ENCODE results near the gene CSF2. TPM values are rescaled to one million over a fixed set of nuclear protein-coding genes. Genes with fewer than 3 reads are reported as not detected.

Gene CSF2
- total and polyA plus RNA-seq, 2 donors (not counting 1 experiment from before 2014, with no cell fraction given) = not detected

DNA sequence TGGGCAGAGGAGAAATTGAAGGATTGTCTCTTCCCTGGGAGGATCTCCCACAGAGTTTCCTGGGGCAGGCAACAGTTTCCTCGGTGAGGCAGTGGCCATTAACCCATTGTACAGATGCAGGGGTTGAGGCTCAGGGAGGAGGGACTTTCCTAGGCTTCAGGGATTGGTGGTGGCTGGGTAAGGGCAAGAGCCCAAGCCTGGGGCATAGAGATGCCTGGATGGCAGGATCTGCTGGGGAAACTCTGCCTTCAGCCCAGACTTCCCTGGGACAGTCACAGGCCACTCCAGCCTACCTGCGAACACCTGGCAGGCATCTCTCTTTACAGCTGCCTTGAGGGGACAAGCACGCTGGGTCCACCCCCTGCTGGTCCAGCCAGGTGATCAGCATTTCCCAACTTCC lies 3.6 kb upstream of the CSF2 start:
- TF ChIP-seq, protein P1, sequence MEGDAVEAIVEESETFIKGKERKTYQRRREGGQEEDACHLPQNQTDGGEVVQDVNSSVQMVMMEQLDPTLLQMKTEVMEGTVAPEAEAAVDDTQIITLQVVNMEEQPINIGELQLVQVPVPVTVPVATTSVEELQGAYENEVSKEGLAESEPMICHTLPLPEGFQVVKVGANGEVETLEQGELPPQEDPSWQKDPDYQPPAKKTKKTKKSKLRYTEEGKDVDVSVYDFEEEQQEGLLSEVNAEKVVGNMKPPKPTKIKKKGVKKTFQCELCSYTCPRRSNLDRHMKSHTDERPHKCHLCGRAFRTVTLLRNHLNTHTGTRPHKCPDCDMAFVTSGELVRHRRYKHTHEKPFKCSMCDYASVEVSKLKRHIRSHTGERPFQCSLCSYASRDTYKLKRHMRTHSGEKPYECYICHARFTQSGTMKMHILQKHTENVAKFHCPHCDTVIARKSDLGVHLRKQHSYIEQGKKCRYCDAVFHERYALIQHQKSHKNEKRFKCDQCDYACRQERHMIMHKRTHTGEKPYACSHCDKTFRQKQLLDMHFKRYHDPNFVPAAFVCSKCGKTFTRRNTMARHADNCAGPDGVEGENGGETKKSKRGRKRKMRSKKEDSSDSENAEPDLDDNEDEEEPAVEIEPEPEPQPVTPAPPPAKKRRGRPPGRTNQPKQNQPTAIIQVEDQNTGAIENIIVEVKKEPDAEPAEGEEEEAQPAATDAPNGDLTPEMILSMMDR (IDR thresholded peaks at IDR 0.05) = no peak
- no peak for TF ChIP-seq EZH2 (IDR thresholded peaks at IDR 0.05; ENCODE audit: borderline replicate concordance, insufficient read depth, low read depth, low read length, poor library complexity, severe bottlenecking)
- Histone ChIP-seq H3K4me3 (ENCODE audit: control extremely low read depth in 1 of 5, extremely low read depth in 1 of 5, insufficient read depth in 1 of 5, low read depth in 2 of 5, low read length in 4 of 5) (no peak overlapping the region), H3K4me1 (ENCODE audit: control insufficient read depth in 2 of 2, insufficient read depth in 2 of 2, low read length in 2 of 2) (peaks cover 0 to 1% of the 10 kb centered on the region in 2 donors), H3K36me3 (replicated peaks in 1 of 2; ENCODE audit: control extremely low read depth in 1 of 2, control insufficient read depth in 1 of 2, extremely low read depth in 1 of 2, insufficient read depth in 2 of 2, low read length in 1 of 2) (no peaks in the 10 kb centered on the region), H3K9ac (ENCODE audit: low read length) (no peak overlapping the region), H4K20me1 (ENCODE audit: control insufficient read depth, insufficient read depth, low read length, poor library complexity, severe bottlenecking) (no peaks in the 10 kb centered on the region), H3K27ac (ENCODE audit: low read length in 2 of 2) (no peak overlapping the region), H3K4me2 (replicated peaks; ENCODE audit: low read depth, low read length, poor library complexity, severe bottlenecking) (no peak overlapping the region), H2AFZ (ENCODE audit: insufficient read depth, low read depth, low read length, poor library complexity, severe bottlenecking) (no peak overlapping the region), H3K9me3 (ENCODE audit: control extremely low read depth in 1 of 3, control insufficient read depth in 2 of 3, insufficient read depth in 1 of 3, low read length in 2 of 3) (no peaks in the 10 kb centered on the region), H3K79me2 (ENCODE audit: control insufficient read depth, insufficient read depth, low read length) (no peaks in the 10 kb centered on the region), H3K27me3 (replicated peaks in 1 of 4; ENCODE audit: control extremely low read depth in 1 of 4, control insufficient read depth in 3 of 4, insufficient read depth in 4 of 4, low read length in 3 of 4) (no peaks in the 10 kb centered on the region)
- WGBS (ENCODE audit: insufficient coverage) = 100% methylated on average over 3 of the region's 3 CpGs
- no peak for DNase-seq
- no peaks in the 10 kb centered on the region for H3K4me1 Mint-ChIP-seq
- ChIA-PET CTCF (interaction anchor here (1.2 kb wide), 1 partner anchor 480 kb away, joined by 3 read pairs; no protein-coding TSS in a partner anchor), POLR2A (no interaction called here)
- no peak overlapping the region for H3K27ac Mint-ChIP-seq
- no peak for ATAC-seq (ENCODE audit: low read depth)
- intact Hi-C loops (cut with micrococcal nuclease) = loop anchor here (5.0 kb wide), 1 partner anchor 167 kb away; no protein-coding TSS in a partner anchor
- H3K4me3 Mint-ChIP-seq = no peak overlapping the region
- H3K9me3 Mint-ChIP-seq (ENCODE audit: insufficient read depth) = no peaks in the 10 kb centered on the region
- no peaks in the 10 kb centered on the region for H3K27me3 Mint-ChIP-seq

DNA sequence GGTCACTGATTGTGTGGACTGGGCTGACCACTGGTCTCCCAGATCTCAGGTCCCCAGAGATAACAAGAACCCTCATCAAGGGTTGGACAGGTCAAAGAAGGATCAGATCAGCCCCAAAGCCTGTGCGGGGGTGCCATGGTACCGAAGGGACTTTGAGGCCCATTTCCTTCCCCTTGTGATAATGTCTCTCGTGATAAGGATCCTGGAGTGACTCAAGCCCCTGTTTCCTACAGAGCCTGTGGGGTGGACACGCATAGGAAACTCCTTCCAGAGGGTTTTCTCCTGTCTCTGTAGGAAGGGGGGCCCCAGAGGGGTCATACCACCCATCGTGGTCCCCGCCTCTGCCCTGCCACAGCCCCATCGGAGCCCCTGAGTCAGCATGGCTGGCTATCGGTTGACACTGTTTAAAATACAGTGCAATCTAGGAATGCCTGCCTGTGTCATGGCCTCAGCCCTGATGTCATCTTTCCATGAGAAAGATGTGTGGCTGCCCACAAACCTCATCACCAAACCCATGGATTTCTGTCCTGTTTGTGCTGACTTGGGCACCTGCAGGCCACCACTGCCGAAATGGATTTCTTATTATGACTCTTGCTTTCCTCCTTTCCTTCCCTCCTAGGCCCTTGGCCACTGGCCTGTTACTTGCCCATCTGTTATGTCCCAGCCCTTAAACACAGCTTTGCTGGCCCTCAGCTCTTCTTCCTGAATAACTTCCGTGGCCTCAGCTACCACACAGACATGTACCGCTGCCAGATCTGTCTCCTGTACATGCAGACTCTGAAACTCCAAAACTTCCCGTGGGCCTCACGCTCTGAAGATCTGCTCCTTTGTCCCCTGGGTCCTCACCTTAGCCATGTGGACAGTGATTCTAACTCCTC lies 2.9 kb upstream of the CSF2 start:
- TF ChIP-seq, protein P1 (IDR thresholded peaks at IDR 0.05) = no peak
- TF ChIP-seq EZH2 (IDR thresholded peaks at IDR 0.05; ENCODE audit: borderline replicate concordance, insufficient read depth, low read depth, low read length, poor library complexity, severe bottlenecking) = no peak
- H3K27me3 ChIP-seq (replicated peaks in 1 of 4; ENCODE audit: control extremely low read depth in 1 of 4, control insufficient read depth in 3 of 4, insufficient read depth in 4 of 4, low read length in 3 of 4) = no peaks in the 10 kb centered on the region
- H3K27ac ChIP-seq (ENCODE audit: low read length in 2 of 2) = no peak overlapping the region
- H3K4me3 ChIP-seq (ENCODE audit: control extremely low read depth in 1 of 5, extremely low read depth in 1 of 5, insufficient read depth in 1 of 5, low read depth in 2 of 5, low read length in 4 of 5) = no peak overlapping the region
- no peak overlapping the region for H3K4me3 Mint-ChIP-seq
- H3K4me1 Mint-ChIP-seq = no peaks in the 10 kb centered on the region
- no peaks in the 10 kb centered on the region for H3K27me3 Mint-ChIP-seq
- 46% methylated on average over 13 of the region's 13 CpGs for WGBS (ENCODE audit: insufficient coverage)
- DNase-seq (no peak), ATAC-seq (ENCODE audit: low read depth) (no peak)
- ChIA-PET POLR2A (no interaction called here), CTCF (interaction anchor here (1.2 kb wide), 1 partner anchor 481 kb away, joined by 3 read pairs; no protein-coding TSS in a partner anchor)
- no peaks in the 10 kb centered on the region for H3K36me3 ChIP-seq (replicated peaks in 1 of 2; ENCODE audit: control extremely low read depth in 1 of 2, control insufficient read depth in 1 of 2, extremely low read depth in 1 of 2, insufficient read depth in 2 of 2, low read length in 1 of 2)
- no peaks in the 10 kb centered on the region for H3K4me1 ChIP-seq (ENCODE audit: control insufficient read depth in 2 of 2, insufficient read depth in 2 of 2, low read length in 2 of 2)
- H2AFZ ChIP-seq (ENCODE audit: insufficient read depth, low read depth, low read length, poor library complexity, severe bottlenecking) = no peak overlapping the region
- no peaks in the 10 kb centered on the region for H3K9me3 Mint-ChIP-seq (ENCODE audit: insufficient read depth)
- H3K9ac ChIP-seq (ENCODE audit: low read length) = no peak overlapping the region
- H3K27ac Mint-ChIP-seq = no peak overlapping the region
- H3K79me2 ChIP-seq (ENCODE audit: control insufficient read depth, insufficient read depth, low read length) = no peaks in the 10 kb centered on the region
- no peaks in the 10 kb centered on the region for H3K9me3 ChIP-seq (ENCODE audit: control extremely low read depth in 1 of 3, control insufficient read depth in 2 of 3, insufficient read depth in 1 of 3, low read length in 2 of 3)
- no peak overlapping the region for H3K4me2 ChIP-seq (replicated peaks; ENCODE audit: low read depth, low read length, poor library complexity, severe bottlenecking)
- intact Hi-C loops (cut with micrococcal nuclease) = no loop called here
- no peaks in the 10 kb centered on the region for H4K20me1 ChIP-seq (ENCODE audit: control insufficient read depth, insufficient read depth, low read length, poor library complexity, severe bottlenecking)

All from B cell (primary cell).